Measurements from ENCODE around the gene TDRD10. TPM values are rescaled to one million over a fixed set of nuclear protein-coding genes. Genes with fewer than 3 reads are reported as not detected.

The TDRD10 gene
- total and polyA plus RNA-seq, 7 donors: 0.46 to 3.9 (median 1.8) TPM

GRCh38 chr1:154536570-154536969, 34.6 kb downstream of the TDRD10 start:
- Histone ChIP-seq H3K27me3 (no peaks in the 10 kb centered on the region), H3K4me3 (no peak overlapping the region), H3K36me3 (no peaks in the 10 kb centered on the region), H3K27ac (no peak overlapping the region), H3K9me3 (no peaks in the 10 kb centered on the region), H3K4me1 (no peaks in the 10 kb centered on the region)
- no peak for TF ChIP-seq POLR2A (IDR thresholded peaks at IDR 0.05)
- TF ChIP-seq, protein P1, sequence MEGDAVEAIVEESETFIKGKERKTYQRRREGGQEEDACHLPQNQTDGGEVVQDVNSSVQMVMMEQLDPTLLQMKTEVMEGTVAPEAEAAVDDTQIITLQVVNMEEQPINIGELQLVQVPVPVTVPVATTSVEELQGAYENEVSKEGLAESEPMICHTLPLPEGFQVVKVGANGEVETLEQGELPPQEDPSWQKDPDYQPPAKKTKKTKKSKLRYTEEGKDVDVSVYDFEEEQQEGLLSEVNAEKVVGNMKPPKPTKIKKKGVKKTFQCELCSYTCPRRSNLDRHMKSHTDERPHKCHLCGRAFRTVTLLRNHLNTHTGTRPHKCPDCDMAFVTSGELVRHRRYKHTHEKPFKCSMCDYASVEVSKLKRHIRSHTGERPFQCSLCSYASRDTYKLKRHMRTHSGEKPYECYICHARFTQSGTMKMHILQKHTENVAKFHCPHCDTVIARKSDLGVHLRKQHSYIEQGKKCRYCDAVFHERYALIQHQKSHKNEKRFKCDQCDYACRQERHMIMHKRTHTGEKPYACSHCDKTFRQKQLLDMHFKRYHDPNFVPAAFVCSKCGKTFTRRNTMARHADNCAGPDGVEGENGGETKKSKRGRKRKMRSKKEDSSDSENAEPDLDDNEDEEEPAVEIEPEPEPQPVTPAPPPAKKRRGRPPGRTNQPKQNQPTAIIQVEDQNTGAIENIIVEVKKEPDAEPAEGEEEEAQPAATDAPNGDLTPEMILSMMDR (IDR thresholded peaks at IDR 0.05): no peak
- peak in 1 of 4 donors; percentile 71 for TF ChIP-seq POLR2AphosphoS5 (IDR thresholded peaks at IDR 0.05)
- peak in 1 of 4 donors; percentile 46 for TF ChIP-seq EP300 (IDR thresholded peaks at IDR 0.05)
- DNase-seq: no peak
- intact Hi-C loops (cut with DNase I): no loop called here
- WGBS, 2 donors: 83 to 85% methylated on average over 7 of the region's 7 CpGs

- H3K9me3 ChIP-seq: no peaks in the 10 kb centered on the region
- intact Hi-C loops (cut with DNase I): no loop called here
- no peaks in the 10 kb centered on the region for H3K4me1 ChIP-seq
- no peak for DNase-seq
- WGBS, 2 donors: 70 to 82% methylated on average over 9 of the region's 9 CpGs
- no peak overlapping the region for H3K4me3 ChIP-seq
- TF ChIP-seq EP300 (IDR thresholded peaks at IDR 0.05) (no peak), POLR2AphosphoS5 (IDR thresholded peaks at IDR 0.05) (no peak), POLR2A (IDR thresholded peaks at IDR 0.05) (no peak)
- TF ChIP-seq, protein P1 (IDR thresholded peaks at IDR 0.05): no peak
- H3K27me3 ChIP-seq: peaks cover 0 to 7% (median 0%) of the 10 kb centered on the region in 3 donors
- no peaks in the 10 kb centered on the region for H3K36me3 ChIP-seq
- H3K27ac ChIP-seq: no peak overlapping the region
These were observed 37.8 kb downstream of the TDRD10 start for GRCh38 chr1:154539486-154540483.

- Histone ChIP-seq H3K36me3 (no peaks in the 10 kb centered on the region), H3K27me3 (peaks cover 0 to 7% (median 0%) of the 10 kb centered on the region in 3 donors), H3K4me1 (no peaks in the 10 kb centered on the region), H3K9me3 (no peaks in the 10 kb centered on the region), H3K27ac (no peak overlapping the region), H3K4me3 (no peak overlapping the region)
- intact Hi-C loops (cut with DNase I): no loop called here
- WGBS, 2 donors: 51 to 60% methylated on average over 6 of the region's 6 CpGs
- no peak for DNase-seq
- TF ChIP-seq, protein P1 (IDR thresholded peaks at IDR 0.05): no peak
- no peak for TF ChIP-seq EP300 (IDR thresholded peaks at IDR 0.05)
- no peak for TF ChIP-seq POLR2A (IDR thresholded peaks at IDR 0.05)
- TF ChIP-seq POLR2AphosphoS5 (IDR thresholded peaks at IDR 0.05): no peak
These were observed 39.2 kb downstream of the TDRD10 start for GRCh38 chr1:154541231-154541630.

- TF ChIP-seq, protein P1 (IDR thresholded peaks at IDR 0.05): peak; percentile 39 to 68 (median 54)
- TF ChIP-seq POLR2AphosphoS5 (IDR thresholded peaks at IDR 0.05): no peak
- WGBS, 2 donors: 82 to 84% methylated on average over 13 of the region's 13 CpGs
- no peaks in the 10 kb centered on the region for H3K9me3 ChIP-seq
- peaks cover 0 to 7% (median 0%) of the 10 kb centered on the region in 3 donors for H3K27me3 ChIP-seq
- peaks cover 16 to 30% (median 26%) of the 10 kb centered on the region in 4 donors for H3K36me3 ChIP-seq
- peak; percentile 75 for DNase-seq
- H3K4me3 ChIP-seq: no peak overlapping the region
- intact Hi-C loops (cut with DNase I): loop anchor here (5.0 kb wide), 1 partner anchor 149 kb away; no protein-coding TSS in a partner anchor
- H3K4me1 ChIP-seq: peaks cover 0 to 15% (median 6%) of the 10 kb centered on the region in 4 donors
- H3K27ac ChIP-seq: no peak overlapping the region
These were observed 44.4 kb downstream of the TDRD10 start for GRCh38 chr1:154546264-154547063.
